K562 (cell line): ENCODE data around the gene DIS3L.

Experiments
- ELF4 ChIP-seq: fragments of 450-650 bp; formaldehyde crosslinking; IDR thresholded peaks from 2 replicates; pipeline ENCODE4 v1.4.0; 2022; ENCODE audit warnings: missing genetic modification characterization
- EZH2 ChIP-seq: IDR thresholded peaks from 2 replicates; pipeline ENCODE4 v1.6.1; 2012; ENCODE audit warnings: low read depth, mild to moderate bottlenecking, inconsistent platforms, low read length, borderline replicate concordance
- HNRNPK ChIP-seq: fragments of 200-400 bp; formaldehyde crosslinking; IDR thresholded peaks from one replicate; pipeline ENCODE4 v1.6.1; 2018; ENCODE audit warnings: mild to moderate bottlenecking, low read depth, low read length; ENCODE audit not compliant: poor library complexity, severe bottlenecking
- ZNF174 ChIP-seq: fragments of 250-450 bp; sonication (Bioruptor Pico); IDR thresholded peaks from 2 replicates; pipeline ENCODE4 v1.4.0; 2020; ENCODE audit warnings: mild to moderate bottlenecking
- ZNF398 ChIP-seq: fragments of 250-450 bp; sonication (Bioruptor Pico); IDR thresholded peaks from 2 replicates; pipeline ENCODE4 v1.8.0; 2021; ENCODE audit warnings: moderate library complexity, mild to moderate bottlenecking, inconsistent platforms

DNA sequence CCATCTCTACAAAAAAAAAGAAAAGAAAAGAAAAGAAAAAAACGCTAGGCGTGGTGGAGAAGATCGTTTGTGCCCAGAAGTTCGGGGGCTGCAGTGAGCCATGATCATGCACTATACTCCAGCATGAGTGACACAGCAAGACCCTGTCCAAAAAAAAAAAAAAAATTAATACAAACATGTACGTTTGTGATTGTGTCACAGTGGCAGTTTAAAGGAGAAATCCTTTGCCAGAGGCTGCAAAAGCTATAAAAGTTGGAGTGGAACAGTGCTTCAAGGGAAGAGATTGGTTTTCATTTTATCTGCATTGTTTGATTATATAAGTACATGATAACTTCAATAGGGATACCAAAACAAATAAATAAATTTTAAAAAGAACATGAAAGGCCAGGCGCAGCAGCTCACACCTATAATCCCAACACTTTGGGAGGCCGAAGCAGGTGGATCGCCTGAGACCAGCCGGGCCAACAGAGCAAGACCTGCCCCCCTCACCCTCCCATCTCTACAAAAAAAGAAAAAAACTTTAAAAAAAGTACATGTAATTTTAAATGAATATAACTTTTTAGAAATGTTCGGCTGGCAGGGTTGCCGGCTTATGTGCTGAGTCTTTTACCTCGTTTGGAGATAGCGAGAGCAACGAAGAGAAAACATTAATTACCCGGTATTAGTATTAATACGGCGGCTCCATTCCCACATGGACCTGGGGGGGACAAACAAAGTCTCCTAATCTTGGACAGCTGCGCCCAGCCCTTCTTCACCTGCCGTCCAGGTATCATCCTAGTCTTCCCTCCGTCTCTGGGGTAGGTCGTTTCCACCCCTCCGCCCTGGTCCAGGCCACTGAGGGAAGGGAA is 573 bp upstream of the DIS3L start:
- no peak for TF ChIP-seq ZNF398 (CRISPR knock-in tag)
- no peak for TF ChIP-seq ZNF174
- TF ChIP-seq HNRNPK = no peak
- no peak for TF ChIP-seq EZH2
- TF ChIP-seq ELF4 (CRISPR knock-in tag) = no peak
